ENCODE measurements around the gene C11orf54. TPM values are rescaled to one million over a fixed set of nuclear protein-coding genes. Genes with fewer than 3 reads are reported as not detected.

C11orf54 gene
- total RNA-seq, 1 donor from 2014 or later = 48.3 TPM

GRCh38 chr11:93719310-93719709 lies 22.2 kb upstream of the C11orf54 start:
- intact Hi-C loops (cut with DNase I) = no loop called here
- no peak overlapping the region for H3K27ac ChIP-seq
- H3K4me3 ChIP-seq = no peak overlapping the region
- no peak for ATAC-seq
- H3K4me1 ChIP-seq = no peaks in the 10 kb centered on the region
- H3K9me3 ChIP-seq = no peaks in the 10 kb centered on the region
- TF ChIP-seq, protein P1, sequence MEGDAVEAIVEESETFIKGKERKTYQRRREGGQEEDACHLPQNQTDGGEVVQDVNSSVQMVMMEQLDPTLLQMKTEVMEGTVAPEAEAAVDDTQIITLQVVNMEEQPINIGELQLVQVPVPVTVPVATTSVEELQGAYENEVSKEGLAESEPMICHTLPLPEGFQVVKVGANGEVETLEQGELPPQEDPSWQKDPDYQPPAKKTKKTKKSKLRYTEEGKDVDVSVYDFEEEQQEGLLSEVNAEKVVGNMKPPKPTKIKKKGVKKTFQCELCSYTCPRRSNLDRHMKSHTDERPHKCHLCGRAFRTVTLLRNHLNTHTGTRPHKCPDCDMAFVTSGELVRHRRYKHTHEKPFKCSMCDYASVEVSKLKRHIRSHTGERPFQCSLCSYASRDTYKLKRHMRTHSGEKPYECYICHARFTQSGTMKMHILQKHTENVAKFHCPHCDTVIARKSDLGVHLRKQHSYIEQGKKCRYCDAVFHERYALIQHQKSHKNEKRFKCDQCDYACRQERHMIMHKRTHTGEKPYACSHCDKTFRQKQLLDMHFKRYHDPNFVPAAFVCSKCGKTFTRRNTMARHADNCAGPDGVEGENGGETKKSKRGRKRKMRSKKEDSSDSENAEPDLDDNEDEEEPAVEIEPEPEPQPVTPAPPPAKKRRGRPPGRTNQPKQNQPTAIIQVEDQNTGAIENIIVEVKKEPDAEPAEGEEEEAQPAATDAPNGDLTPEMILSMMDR (IDR thresholded peaks at IDR 0.05) = no peak
- DNase-seq = no peak
- no peaks in the 10 kb centered on the region for H3K27me3 ChIP-seq
- H3K36me3 ChIP-seq = peaks cover 36% of the 10 kb centered on the region

- peaks cover 34% of the 10 kb centered on the region for H3K36me3 ChIP-seq
- ATAC-seq = no peak
These were observed 20.9 kb upstream of the C11orf54 start for GRCh38 chr11:93720522-93720921.

DNA sequence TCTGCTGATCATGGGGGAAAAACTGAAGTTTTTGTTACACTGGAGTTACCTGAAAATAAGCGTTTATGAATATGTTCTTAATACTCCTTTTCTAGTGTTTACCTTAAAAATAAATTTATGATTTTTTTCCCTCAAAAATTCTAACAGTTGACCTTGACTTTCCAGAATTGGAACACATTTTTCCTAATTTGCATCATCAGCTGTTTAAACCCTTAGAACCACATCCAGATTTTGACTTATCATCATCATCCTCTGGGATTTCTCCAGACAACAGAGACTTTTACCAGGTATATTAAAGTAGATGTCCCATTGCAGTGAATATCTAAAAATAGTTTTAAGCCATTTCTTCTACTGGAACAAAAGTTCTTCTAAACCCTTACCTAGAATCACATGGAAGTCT lies 17.4 kb upstream of the C11orf54 start:
- ATAC-seq (no peak), DNase-seq (no peak)
- no peaks in the 10 kb centered on the region for H3K9me3 ChIP-seq
- TF ChIP-seq, protein P1 (IDR thresholded peaks at IDR 0.05) = no peak
- H3K4me3 ChIP-seq = no peak overlapping the region
- no peaks in the 10 kb centered on the region for H3K4me1 ChIP-seq
- intact Hi-C loops (cut with DNase I) = no loop called here
- no peaks in the 10 kb centered on the region for H3K27me3 ChIP-seq
- H3K36me3 ChIP-seq = peaks cover 53% of the 10 kb centered on the region
- H3K27ac ChIP-seq = no peak overlapping the region

More at GRCh38 chr11:93720522-93720921, 20.9 kb upstream of the C11orf54 start:
- Histone ChIP-seq H3K4me1 (no peaks in the 10 kb centered on the region), H3K4me3 (no peak overlapping the region), H3K27me3 (no peaks in the 10 kb centered on the region), H3K27ac (no peak overlapping the region), H3K9me3 (no peaks in the 10 kb centered on the region)
- intact Hi-C loops (cut with DNase I) = no loop called here
- no peak for DNase-seq
- TF ChIP-seq, protein P1 (IDR thresholded peaks at IDR 0.05) = no peak

DNA sequence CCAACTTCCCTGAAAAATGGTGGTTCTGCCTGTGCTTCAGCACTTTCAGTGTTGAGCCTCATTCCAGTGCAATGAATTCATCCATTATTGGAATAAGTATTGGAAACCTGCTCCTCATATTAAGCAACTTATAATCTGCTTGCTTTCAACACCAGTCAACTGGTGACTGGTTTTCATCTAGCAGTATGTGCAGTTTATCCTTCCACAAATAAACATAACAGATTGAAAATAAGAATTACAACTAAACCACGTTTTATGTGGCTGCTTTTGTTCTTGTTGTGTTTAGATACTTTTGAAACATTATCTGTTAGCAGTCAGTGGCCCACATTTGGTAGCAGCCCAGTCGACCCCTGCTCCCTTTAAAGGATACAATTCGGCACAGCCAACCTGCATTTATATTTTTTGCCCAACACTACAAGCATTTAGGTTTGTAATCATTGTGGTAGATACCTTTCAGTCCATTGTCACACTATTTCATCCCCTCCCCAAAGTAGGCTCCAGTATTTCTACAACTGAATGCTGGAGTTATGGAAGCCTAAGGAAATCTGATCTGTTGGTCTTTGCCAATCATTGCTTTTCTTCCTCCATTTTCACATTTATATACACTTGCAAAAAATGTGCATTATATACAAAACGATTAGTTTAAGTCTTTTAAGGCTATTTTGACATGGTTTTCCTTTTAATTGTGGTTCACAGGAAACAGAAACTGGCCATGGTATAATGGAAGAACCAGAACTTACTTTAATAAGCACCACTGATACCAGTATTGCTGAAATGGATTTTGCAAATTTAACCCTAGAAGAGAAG lies 13.3 kb upstream of the C11orf54 start:
- intact Hi-C loops (cut with DNase I) = no loop called here
- ATAC-seq = no peak
- Histone ChIP-seq H3K27ac (no peak overlapping the region), H3K4me1 (no peaks in the 10 kb centered on the region), H3K27me3 (no peaks in the 10 kb centered on the region), H3K36me3 (peaks cover 74% of the 10 kb centered on the region), H3K4me3 (no peak overlapping the region), H3K9me3 (no peaks in the 10 kb centered on the region)
- TF ChIP-seq, protein P1 (IDR thresholded peaks at IDR 0.05) = no peak
- no peak for DNase-seq

DNA sequence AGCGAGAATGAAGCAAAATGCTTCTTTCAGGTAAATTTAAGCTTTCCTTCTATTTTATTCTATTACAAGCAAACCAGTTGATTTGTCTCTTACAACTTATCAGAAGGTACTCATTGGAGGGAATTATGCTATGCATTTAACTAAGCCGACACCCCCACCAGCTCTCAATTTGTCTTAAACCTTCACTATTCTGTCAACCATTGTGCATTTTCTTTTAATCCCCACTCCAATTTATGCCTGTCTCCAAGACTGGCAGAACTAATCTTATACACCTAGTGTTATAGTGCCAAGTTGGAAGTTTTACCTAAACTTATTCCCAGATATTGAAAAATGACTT lies 12.7 kb upstream of the C11orf54 start:
- Histone ChIP-seq H3K4me1 (no peaks in the 10 kb centered on the region), H3K4me3 (no peak overlapping the region), H3K27ac (no peak overlapping the region), H3K36me3 (peaks cover 74% of the 10 kb centered on the region), H3K9me3 (no peaks in the 10 kb centered on the region), H3K27me3 (no peaks in the 10 kb centered on the region)
- ATAC-seq (no peak), DNase-seq (no peak)
- TF ChIP-seq, protein P1 (IDR thresholded peaks at IDR 0.05) = no peak
- intact Hi-C loops (cut with DNase I) = no loop called here
